ENCODE data around the gene G6PD. TPM values are rescaled to one million over a fixed set of nuclear protein-coding genes. Genes with fewer than 3 reads are reported as not detected.

Gene G6PD
- total RNA-seq, 1 donor from 2014 or later: 55.8 TPM

GRCh38 chrX:154519389-154519788 is 27.3 kb downstream of the G6PD start:
- H3K9me3 Mint-ChIP-seq: peaks cover 4% of the 10 kb centered on the region
- no peaks in the 10 kb centered on the region for H3K27me3 Mint-ChIP-seq (ENCODE audit: low read depth)
- H3K4me1 Mint-ChIP-seq: peaks cover 20% of the 10 kb centered on the region
- H3K4me3 Mint-ChIP-seq: no peak overlapping the region
- DNase-seq (ENCODE audit: low spot score in 2 of 2, unreplicated experiment in 2 of 2): no peak
- TF ChIP-seq CTCF (IDR thresholded peaks at IDR 0.05; ENCODE audit: unreplicated experiment): no peak
- peak overlapping the region; percentile 30 for H3K27ac Mint-ChIP-seq
- H3K36me3 Mint-ChIP-seq: no peaks in the 10 kb centered on the region

- H3K36me3 Mint-ChIP-seq: peaks cover 5% of the 10 kb centered on the region
- peaks cover 20% of the 10 kb centered on the region for H3K4me1 Mint-ChIP-seq
- DNase-seq (ENCODE audit: low spot score in 2 of 2, unreplicated experiment in 2 of 2): no peak
- H3K27me3 Mint-ChIP-seq (ENCODE audit: low read depth): no peaks in the 10 kb centered on the region
- TF ChIP-seq CTCF (IDR thresholded peaks at IDR 0.05; ENCODE audit: unreplicated experiment): no peak
- H3K4me3 Mint-ChIP-seq: peak overlapping the region; percentile 67
- peak overlapping the region; percentile 98 for H3K27ac Mint-ChIP-seq
- peaks cover 10% of the 10 kb centered on the region for H3K9me3 Mint-ChIP-seq
These were observed 29.4 kb downstream of the G6PD start for GRCh38 chrX:154517101-154517781.

- Mint-ChIP-seq H3K4me1 (peaks cover 20% of the 10 kb centered on the region), H3K27ac (peak overlapping the region; percentile 98), H3K36me3 (peaks cover 5% of the 10 kb centered on the region), H3K4me3 (peak overlapping the region; percentile 67), H3K9me3 (peaks cover 10% of the 10 kb centered on the region), H3K27me3 (ENCODE audit: low read depth) (no peaks in the 10 kb centered on the region)
- peak in 1 of 2 experiments; percentile 62 for DNase-seq (ENCODE audit: low spot score in 2 of 2, unreplicated experiment in 2 of 2)
- no peak for TF ChIP-seq CTCF (IDR thresholded peaks at IDR 0.05; ENCODE audit: unreplicated experiment)
These were observed 30.0 kb downstream of the G6PD start for GRCh38 chrX:154516656-154517100.

GRCh38 chrX:154515966-154516655 is 30.5 kb downstream of the G6PD start, which contains the start of gene FAM3A:
FAM3A (minus strand) TSS chrX:154516232; CDS start chrX:154515772, 460 bp downstream.
- Mint-ChIP-seq H3K27ac (peak within 1 kb of the TSS; percentile 98), H3K9me3 (peaks cover 10% of the 10 kb centered on the region), H3K36me3 (peaks cover 5% of the 10 kb centered on the region), H3K4me3 (peak within 1 kb of the TSS; percentile 69), H3K4me1 (peaks cover 20% of the 10 kb centered on the region), H3K27me3 (ENCODE audit: low read depth) (no peaks in the 10 kb centered on the region)
- no peak for TF ChIP-seq CTCF (IDR thresholded peaks at IDR 0.05; ENCODE audit: unreplicated experiment)
- DNase-seq (ENCODE audit: low spot score in 2 of 2, unreplicated experiment in 2 of 2): peak; percentile 87 to 90

GRCh38 chrX:154515090-154515965 is 31.3 kb downstream of the G6PD start:
- DNase-seq (ENCODE audit: low spot score in 2 of 2, unreplicated experiment in 2 of 2): no peak
- Mint-ChIP-seq H3K9me3 (peaks cover 10% of the 10 kb centered on the region), H3K27me3 (ENCODE audit: low read depth) (no peaks in the 10 kb centered on the region), H3K4me1 (peaks cover 20% of the 10 kb centered on the region), H3K4me3 (peak overlapping the region; percentile 69), H3K27ac (peak overlapping the region; percentile 86), H3K36me3 (peaks cover 7% of the 10 kb centered on the region)
- no peak for TF ChIP-seq CTCF (IDR thresholded peaks at IDR 0.05; ENCODE audit: unreplicated experiment)

Data from mesothelial cell of epicardium (in vitro differentiated cells).